ENCODE results near the gene WDR1.

WDR1 gene, protein sequence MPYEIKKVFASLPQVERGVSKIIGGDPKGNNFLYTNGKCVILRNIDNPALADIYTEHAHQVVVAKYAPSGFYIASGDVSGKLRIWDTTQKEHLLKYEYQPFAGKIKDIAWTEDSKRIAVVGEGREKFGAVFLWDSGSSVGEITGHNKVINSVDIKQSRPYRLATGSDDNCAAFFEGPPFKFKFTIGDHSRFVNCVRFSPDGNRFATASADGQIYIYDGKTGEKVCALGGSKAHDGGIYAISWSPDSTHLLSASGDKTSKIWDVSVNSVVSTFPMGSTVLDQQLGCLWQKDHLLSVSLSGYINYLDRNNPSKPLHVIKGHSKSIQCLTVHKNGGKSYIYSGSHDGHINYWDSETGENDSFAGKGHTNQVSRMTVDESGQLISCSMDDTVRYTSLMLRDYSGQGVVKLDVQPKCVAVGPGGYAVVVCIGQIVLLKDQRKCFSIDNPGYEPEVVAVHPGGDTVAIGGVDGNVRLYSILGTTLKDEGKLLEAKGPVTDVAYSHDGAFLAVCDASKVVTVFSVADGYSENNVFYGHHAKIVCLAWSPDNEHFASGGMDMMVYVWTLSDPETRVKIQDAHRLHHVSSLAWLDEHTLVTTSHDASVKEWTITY

GRCh38 chr4:10116569-10117358 is at the start of gene WDR1:
WDR1 (minus strand) TSS chr4:10116799; CDS start chr4:10116666, 133 bp downstream.
- peak within 1 kb of the TSS; percentile 76 for H3K27ac ChIP-seq (ENCODE audit: low read depth, low read length)
- 0 out of 2 replicates have a peak, but pooled peaks cover 3% of the 10 kb centered on the region for H3K27me3 ChIP-seq (ENCODE audit: control insufficient read depth, low read length)
- H4K20me1 ChIP-seq (ENCODE audit: control insufficient read depth, insufficient read depth, low read depth, low read length) = peaks cover 22% of the 10 kb centered on the region
- H3K4me3 ChIP-seq (ENCODE audit: low read length) = peak within 1 kb of the TSS; percentile 97
- H3K4me2 ChIP-seq (ENCODE audit: low read length) = peak within 1 kb of the TSS; percentile 99
- peaks cover 50% of the 10 kb centered on the region for H3K79me2 ChIP-seq (ENCODE audit: control insufficient read depth, low read length)
- peaks cover 26% of the 10 kb centered on the region for H3K4me1 ChIP-seq (ENCODE audit: control insufficient read depth, low read length)
- TF ChIP-seq EZH2phosphoT487 (IDR thresholded peaks at IDR 0.05; ENCODE audit: borderline replicate concordance, low read length) (no peak), CTCF (IDR thresholded peaks at IDR 0.05; ENCODE audit: low read depth, low read length, poor library complexity, severe bottlenecking) (no peak)
- no peaks in the 10 kb centered on the region for H3K9me2 ChIP-seq (replicated peaks; ENCODE audit: control insufficient read depth, low read length)
- H3K9me3 ChIP-seq (ENCODE audit: control insufficient read depth, insufficient read depth, low read length) = no peaks in the 10 kb centered on the region
- H3K36me3 ChIP-seq (ENCODE audit: control insufficient read depth, low read length) = peaks cover 44% of the 10 kb centered on the region
- no peaks in the 10 kb centered on the region; the same call in 1 of the 2 replicates for H3F3A ChIP-seq (ENCODE audit: control insufficient read depth, insufficient read depth)

DNA sequence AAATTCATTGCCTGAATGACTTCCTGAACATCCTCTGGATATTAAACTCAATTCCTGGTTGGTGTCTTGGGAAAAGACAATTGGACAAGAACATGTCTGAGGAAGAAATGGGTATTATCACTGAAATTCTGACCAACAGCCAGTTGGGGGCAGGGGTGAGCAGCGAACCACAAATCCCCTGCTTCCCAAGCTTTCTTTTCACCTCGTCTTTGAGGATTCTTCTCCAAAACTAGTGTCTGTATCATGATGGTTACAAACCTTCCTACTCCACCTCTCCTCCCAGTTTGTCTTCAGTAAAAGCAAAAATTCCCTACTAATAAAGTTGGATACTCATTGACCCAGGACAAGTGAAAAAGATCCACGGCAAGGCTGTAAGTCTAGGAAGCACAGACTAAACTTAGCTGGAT is 48.3 kb upstream of the WDR1 start:
- Histone ChIP-seq H3K4me2 (ENCODE audit: low read length) (no peak overlapping the region), H4K20me1 (ENCODE audit: control insufficient read depth, insufficient read depth, low read depth, low read length) (no peaks in the 10 kb centered on the region), H3K9me2 (replicated peaks; ENCODE audit: control insufficient read depth, low read length) (no peaks in the 10 kb centered on the region)

DNA sequence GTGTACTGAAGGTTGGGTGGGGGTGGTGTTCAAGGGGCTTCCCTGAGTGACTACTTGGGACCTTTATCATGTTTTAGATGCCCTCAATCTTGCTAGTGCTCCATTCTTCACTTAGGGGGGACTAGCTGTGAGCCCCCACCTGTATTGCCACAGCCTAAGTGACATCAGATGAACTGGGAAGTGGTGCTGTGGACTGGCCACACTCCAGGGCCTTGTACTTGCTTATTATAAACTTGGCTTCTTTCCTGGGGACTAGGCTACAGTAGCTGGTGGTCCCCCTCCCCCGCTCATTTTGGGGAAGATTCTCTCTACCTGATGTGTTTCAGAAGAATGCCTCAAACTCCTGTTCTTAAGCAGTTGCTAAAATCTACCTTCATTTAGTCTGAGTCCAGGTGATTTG is 46.7 kb upstream of the WDR1 start:
- Histone ChIP-seq H3K4me3 (ENCODE audit: low read length) (no peak overlapping the region), H3F3A (ENCODE audit: control insufficient read depth, insufficient read depth) (no peaks in the 10 kb centered on the region), H3K36me3 (ENCODE audit: control insufficient read depth, low read length) (no peaks in the 10 kb centered on the region), H3K27ac (ENCODE audit: low read depth, low read length) (no peak overlapping the region), H3K9me2 (replicated peaks; ENCODE audit: control insufficient read depth, low read length) (no peaks in the 10 kb centered on the region), H3K79me2 (ENCODE audit: control insufficient read depth, low read length) (no peaks in the 10 kb centered on the region), H3K9me3 (ENCODE audit: control insufficient read depth, insufficient read depth, low read length) (no peaks in the 10 kb centered on the region), H3K4me1 (ENCODE audit: control insufficient read depth, low read length) (no peaks in the 10 kb centered on the region), H3K4me2 (ENCODE audit: low read length) (no peak overlapping the region), H3K27me3 (ENCODE audit: control insufficient read depth, low read length) (peaks cover 13% of the 10 kb centered on the region), H4K20me1 (ENCODE audit: control insufficient read depth, insufficient read depth, low read depth, low read length) (no peaks in the 10 kb centered on the region)
- TF ChIP-seq EZH2phosphoT487 (IDR thresholded peaks at IDR 0.05; ENCODE audit: borderline replicate concordance, low read length) (no peak), CTCF (IDR thresholded peaks at IDR 0.05; ENCODE audit: low read depth, low read length, poor library complexity, severe bottlenecking) (no peak)

More for the DNA sequence above, 48.3 kb upstream of the WDR1 start:
- no peaks in the 10 kb centered on the region for H3K4me1 ChIP-seq (ENCODE audit: control insufficient read depth, low read length)
- TF ChIP-seq CTCF (IDR thresholded peaks at IDR 0.05; ENCODE audit: low read depth, low read length, poor library complexity, severe bottlenecking) (peak; percentile 69), EZH2phosphoT487 (IDR thresholded peaks at IDR 0.05; ENCODE audit: borderline replicate concordance, low read length) (no peak)
- H3K36me3 ChIP-seq (ENCODE audit: control insufficient read depth, low read length) = no peaks in the 10 kb centered on the region
- H3K27ac ChIP-seq (ENCODE audit: low read depth, low read length) = no peak overlapping the region
- H3F3A ChIP-seq (ENCODE audit: control insufficient read depth, insufficient read depth) = no peaks in the 10 kb centered on the region
- H3K9me3 ChIP-seq (ENCODE audit: control insufficient read depth, insufficient read depth, low read length) = no peaks in the 10 kb centered on the region
- no peak overlapping the region for H3K4me3 ChIP-seq (ENCODE audit: low read length)
- H3K79me2 ChIP-seq (ENCODE audit: control insufficient read depth, low read length) = no peaks in the 10 kb centered on the region
- peaks cover 17% of the 10 kb centered on the region for H3K27me3 ChIP-seq (ENCODE audit: control insufficient read depth, low read length)

Measured in DOHH2 (cell line).